Upper lobe of right lung (tissue), 1 donor: Measurements from ENCODE around the gene SLC6A3. TPM values are rescaled to one million over a fixed set of nuclear protein-coding genes. Genes with fewer than 3 reads are reported as not detected.
"Not testable (repeated sequence)": the region's sequence is repeated elsewhere in the genome, so short reads cannot be mapped to it uniquely, and the experiment has no call there.

Source experiments
- ATAC-seq: fragments of 200-7000 bp; cut with Tn5 transposase; one replicate; pipeline ENCODE4 v1.9.1; 2020; ENCODE audit warnings: mild to moderate bottlenecking, moderate library complexity
- DNase-seq: peaks from one replicate; pipeline ENCODE4 v3.0.0-alpha.2; 2020
- H3K27ac ChIP-seq: fragments of 200-600 bp; one replicate; pipeline ENCODE4 v1.8.0; 2022
- H3K27me3 ChIP-seq: fragments of 200-600 bp; one replicate; pipeline ENCODE4 v1.8.0; 2022; ENCODE audit warnings: mild to moderate bottlenecking
- H3K36me3 ChIP-seq: fragments of 200-600 bp; one replicate; pipeline ENCODE4 v1.8.0; 2022
- H3K4me1 ChIP-seq: fragments of 200-600 bp; one replicate; pipeline ENCODE4 v1.8.0; 2022
- H3K4me3 ChIP-seq: fragments of 200-600 bp; one replicate; pipeline ENCODE4 v1.8.0; 2022; ENCODE audit warnings: mild to moderate bottlenecking
- H3K9me3 ChIP-seq: fragments of 200-600 bp; one replicate; pipeline ENCODE4 v1.8.0; 2022
- intact Hi-C: fragments of 100-400 bp; cut with DNase I; formaldehyde crosslinking; loops from one replicate; pipeline ENCODE4 v1.11.0; 2022
- total RNA-seq: library from RNA; stranded (reverse); fragmentation: NEBNext Ultra II Directional; extraction: Animal tissue kit (Norgen Biotek cat#: 25700); gene quantifications from one replicate; pipeline ENCODE4 v1.2.1, GENCODE V29; 2021
- TF ChIP-seq, protein P1 (sequence below): fragments of 200-600 bp; IDR thresholded peaks from one replicate; pipeline ENCODE4 v1.8.0; 2022; ENCODE audit warnings: antibody characterized with exemption
- donor health status: DM: no; HTN: yes; CAD: no; lungs with severe emphysema.

Gene SLC6A3
- total RNA-seq, 1 donor from 2014 or later, result 0.52 TPM

DNA sequence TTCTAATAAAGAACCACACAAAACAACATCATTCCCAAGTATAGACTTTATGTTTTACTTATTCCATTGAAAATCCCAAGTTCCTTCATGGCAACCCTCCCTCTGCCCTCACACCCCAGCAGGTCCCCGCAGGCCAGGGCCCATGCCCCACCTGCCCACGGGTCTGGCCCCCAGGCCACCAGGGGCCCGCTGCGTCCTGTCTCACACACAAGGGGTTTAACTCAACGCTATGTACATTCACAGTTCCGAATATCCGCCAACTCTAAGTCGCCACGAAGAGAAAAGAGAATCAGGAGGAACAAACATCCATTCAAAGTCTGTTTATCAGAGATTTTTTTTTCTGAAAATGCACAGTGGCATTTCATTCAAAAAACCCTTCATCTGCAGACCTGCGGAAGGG, 16.2 kb upstream of the SLC6A3 start:
- intact Hi-C loops, result no loop called here
- peaks cover 5% of the 10 kb centered on the region for H3K9me3 ChIP-seq
- H3K4me3 ChIP-seq, result no peak overlapping the region
- no peaks in the 10 kb centered on the region for H3K27me3 ChIP-seq
- TF ChIP-seq, protein P1, sequence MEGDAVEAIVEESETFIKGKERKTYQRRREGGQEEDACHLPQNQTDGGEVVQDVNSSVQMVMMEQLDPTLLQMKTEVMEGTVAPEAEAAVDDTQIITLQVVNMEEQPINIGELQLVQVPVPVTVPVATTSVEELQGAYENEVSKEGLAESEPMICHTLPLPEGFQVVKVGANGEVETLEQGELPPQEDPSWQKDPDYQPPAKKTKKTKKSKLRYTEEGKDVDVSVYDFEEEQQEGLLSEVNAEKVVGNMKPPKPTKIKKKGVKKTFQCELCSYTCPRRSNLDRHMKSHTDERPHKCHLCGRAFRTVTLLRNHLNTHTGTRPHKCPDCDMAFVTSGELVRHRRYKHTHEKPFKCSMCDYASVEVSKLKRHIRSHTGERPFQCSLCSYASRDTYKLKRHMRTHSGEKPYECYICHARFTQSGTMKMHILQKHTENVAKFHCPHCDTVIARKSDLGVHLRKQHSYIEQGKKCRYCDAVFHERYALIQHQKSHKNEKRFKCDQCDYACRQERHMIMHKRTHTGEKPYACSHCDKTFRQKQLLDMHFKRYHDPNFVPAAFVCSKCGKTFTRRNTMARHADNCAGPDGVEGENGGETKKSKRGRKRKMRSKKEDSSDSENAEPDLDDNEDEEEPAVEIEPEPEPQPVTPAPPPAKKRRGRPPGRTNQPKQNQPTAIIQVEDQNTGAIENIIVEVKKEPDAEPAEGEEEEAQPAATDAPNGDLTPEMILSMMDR, result no peak
- peak; percentile 57 for DNase-seq
- H3K4me1 ChIP-seq, result no peaks in the 10 kb centered on the region
- no peak overlapping the region for H3K27ac ChIP-seq
- H3K36me3 ChIP-seq, result peaks cover 51% of the 10 kb centered on the region
- no peak for ATAC-seq

DNA sequence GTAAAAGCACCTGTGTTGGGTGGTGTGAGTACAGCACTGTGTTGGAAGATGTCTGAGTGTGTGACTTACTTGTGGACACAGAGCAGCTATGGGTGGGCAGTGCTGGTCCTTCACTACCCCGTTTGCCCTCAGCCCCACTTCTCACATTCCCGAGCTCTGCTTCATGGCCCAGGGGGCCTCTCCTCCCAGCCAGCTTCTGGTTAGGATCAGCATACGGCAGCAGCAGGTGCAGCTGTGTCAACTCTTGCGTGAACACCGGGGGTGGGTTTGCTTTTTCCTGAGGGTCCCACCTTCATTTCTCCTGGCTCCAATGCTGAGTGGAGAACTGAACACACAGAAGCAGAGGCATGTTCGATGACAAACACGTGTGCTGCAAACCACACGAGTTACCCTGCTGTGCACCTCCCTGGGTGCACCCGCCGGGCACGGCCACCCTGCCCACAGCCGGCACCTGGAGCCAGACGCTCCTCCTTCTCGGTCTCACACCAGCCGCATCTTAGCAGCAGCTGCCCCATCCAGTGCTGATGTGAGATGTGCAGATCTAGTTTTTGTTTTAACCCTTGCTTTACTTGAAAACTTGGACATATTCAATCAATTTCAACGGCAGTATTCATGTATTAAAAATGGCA, 14.9 kb upstream of the SLC6A3 start:
- Histone ChIP-seq H3K27ac (no peak overlapping the region), H3K27me3 (no peaks in the 10 kb centered on the region), H3K4me1 (no peaks in the 10 kb centered on the region), H3K36me3 (peaks cover 42% of the 10 kb centered on the region), H3K4me3 (no peak overlapping the region), H3K9me3 (peaks cover 5% of the 10 kb centered on the region)
- DNase-seq (no peak), ATAC-seq (peak; percentile 36)
- intact Hi-C loops, result no loop called here
- TF ChIP-seq, protein P1, result no peak

DNA sequence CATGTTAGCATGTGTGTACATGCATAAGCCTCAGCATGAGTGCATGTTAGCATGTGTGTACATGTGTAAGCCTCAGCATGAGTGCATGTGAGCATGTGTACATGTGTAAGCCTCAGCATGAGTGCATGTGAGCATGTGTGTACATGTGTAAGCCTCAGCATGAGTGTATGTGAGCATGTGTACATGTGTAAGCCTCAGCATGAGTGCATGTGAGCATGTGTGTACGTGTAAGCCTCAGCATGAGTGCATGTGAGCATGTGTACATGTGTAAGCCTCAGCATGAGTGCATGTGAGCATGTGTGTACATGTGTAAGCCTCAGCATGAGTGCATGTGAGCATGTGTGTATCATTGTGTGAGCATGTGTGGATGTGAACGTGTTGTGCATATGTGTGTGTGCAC, 14.2 kb upstream of the SLC6A3 start:
- H3K4me1 ChIP-seq, ATAC-seq, DNase-seq, H3K4me3 ChIP-seq, H3K27ac ChIP-seq, H3K9me3 ChIP-seq, intact Hi-C loops, H3K27me3 ChIP-seq: not testable (repeated sequence)
- peaks cover 39% of the 10 kb centered on the region for H3K36me3 ChIP-seq

DNA sequence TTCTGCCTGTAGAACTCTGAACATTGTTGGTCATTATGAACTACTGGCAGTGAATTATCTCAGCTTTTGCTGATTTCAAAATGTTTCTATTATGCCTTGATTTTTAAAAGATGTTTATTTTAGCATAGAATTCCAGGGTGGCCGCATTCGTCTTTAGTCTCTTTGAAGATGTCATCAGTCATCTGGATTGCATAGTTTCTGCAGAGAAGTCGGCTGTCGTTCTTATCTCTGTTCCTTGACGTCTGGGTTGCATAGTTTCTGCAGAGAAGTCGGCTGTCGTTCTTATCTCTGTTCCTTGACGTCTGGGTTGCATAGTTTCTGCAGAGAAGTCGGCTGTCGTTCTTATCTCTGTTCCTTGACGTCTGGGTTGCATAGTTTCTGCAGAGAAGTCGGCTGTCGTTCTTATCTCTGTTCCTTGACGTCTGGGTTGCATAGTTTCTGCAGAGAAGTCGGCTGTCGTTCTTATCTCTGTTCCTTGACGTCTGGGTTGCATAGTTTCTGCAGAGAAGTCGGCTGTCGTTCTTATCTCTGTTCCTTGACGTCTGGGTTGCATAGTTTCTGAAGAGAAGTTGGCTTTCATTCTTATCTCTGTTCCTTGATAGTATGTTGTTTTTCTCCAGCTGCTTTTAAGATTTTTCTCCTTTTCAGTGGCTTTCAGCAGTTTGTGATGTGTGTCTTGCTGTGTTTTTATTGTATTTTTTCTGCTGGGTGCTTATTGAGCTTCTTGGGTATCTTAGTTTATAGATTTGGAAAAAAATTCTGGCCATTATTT, 11.1 kb upstream of the SLC6A3 start:
- H3K27me3 ChIP-seq, ATAC-seq, H3K27ac ChIP-seq, H3K36me3 ChIP-seq, H3K4me1 ChIP-seq, H3K4me3 ChIP-seq, H3K9me3 ChIP-seq, DNase-seq, intact Hi-C loops: not testable (repeated sequence)

DNA sequence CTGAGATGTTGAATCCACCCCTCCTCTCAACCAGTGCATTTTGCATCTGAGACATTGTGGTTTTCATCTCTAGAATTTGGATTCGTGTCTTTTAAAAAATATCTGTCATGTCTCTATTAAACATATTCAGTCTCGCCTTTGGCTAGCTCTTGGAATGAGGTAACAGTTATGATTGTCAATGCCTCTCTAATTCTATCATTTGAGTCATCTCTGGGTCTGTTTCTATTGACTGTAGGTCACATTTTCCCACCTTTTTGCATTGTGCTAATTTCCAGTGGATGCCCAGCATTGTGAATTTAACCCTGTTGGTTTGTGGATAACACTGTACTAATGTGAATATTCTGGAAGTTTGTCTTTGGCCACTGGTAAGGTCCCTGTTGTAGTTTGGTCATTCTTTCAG, 8.4 kb upstream of the SLC6A3 start:
- Histone ChIP-seq H3K4me3 (no peak overlapping the region), H3K27me3 (no peaks in the 10 kb centered on the region), H3K27ac (no peak overlapping the region), H3K9me3 (peaks cover 10% of the 10 kb centered on the region), H3K36me3 (no peaks in the 10 kb centered on the region), H3K4me1 (no peaks in the 10 kb centered on the region)
- TF ChIP-seq, protein P1, result no peak
- no peak for DNase-seq
- ATAC-seq, result no peak
- intact Hi-C loops, result no loop called here

DNA sequence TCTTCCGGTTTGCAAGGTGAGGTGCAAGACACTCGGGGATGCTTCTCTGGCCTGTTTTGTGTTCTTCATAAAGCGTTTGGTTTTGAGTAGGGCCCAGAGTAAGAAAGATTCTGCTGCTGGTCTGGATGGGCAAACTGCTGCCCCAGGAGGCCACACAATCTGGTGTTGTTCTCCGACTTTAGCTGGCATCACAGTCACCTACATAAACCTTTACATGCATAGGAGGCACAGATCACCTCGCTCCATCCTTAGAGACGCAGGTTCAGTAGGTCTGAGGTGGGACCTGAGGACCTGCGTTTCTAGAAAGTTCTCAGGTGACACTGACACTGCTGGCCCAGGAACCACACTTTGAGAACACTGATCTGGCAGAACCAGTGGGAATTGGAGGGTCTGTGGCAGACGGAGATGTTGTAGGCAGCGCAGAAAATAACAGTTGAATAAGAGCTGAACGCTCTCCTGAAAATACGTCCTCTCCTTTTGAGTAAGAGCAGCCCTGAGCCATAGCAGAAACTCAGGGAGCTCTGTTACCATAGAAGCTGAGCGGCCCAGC, 3.9 kb upstream of the SLC6A3 start:
- H3K27me3 ChIP-seq, result peaks cover 34% of the 10 kb centered on the region
- no peaks in the 10 kb centered on the region for H3K36me3 ChIP-seq
- no peak overlapping the region for H3K4me3 ChIP-seq
- DNase-seq (no peak), ATAC-seq (no peak)
- intact Hi-C loops, result no loop called here
- peaks cover 5% of the 10 kb centered on the region for H3K9me3 ChIP-seq
- no peak overlapping the region for H3K27ac ChIP-seq
- TF ChIP-seq, protein P1, result no peak
- H3K4me1 ChIP-seq, result peaks cover 9% of the 10 kb centered on the region
